A549 (cell line): ENCODE measurements around the gene TGIF2. TPM values are rescaled to one million over a fixed set of nuclear protein-coding genes. Genes with fewer than 3 reads are reported as not detected.

Source experiments
- ATAC-seq, 2 experiments: fragments of 200-7000 bp in 1 of 2; fragments of >200 bp in 1 of 2; cut with Nextera tagmentation in 1 of 2; cut with Tn5 transposase in 1 of 2; 3 replicates each; pipeline versions ENCODE4 v1.8.0 to v1.9.1; 2018 to 2020; ENCODE audit warnings: mild to moderate bottlenecking in 1 of 2, moderate library complexity in 1 of 2
- CTCF ChIA-PET: fragments of 300-600 bp; sonication (Branson Sonifier 250); formaldehyde crosslinking; extraction: SDS; loops from one replicate; lab custom pipeline; 2021; ENCODE audit warnings: antibody characterized with exemption, inconsistent platforms; lab: Yijun Ruan, JAX
- POLR2A ChIA-PET: fragments of 350-600 bp; formaldehyde crosslinking; extraction: SDS; loops from one replicate; lab custom pipeline; 2021; ENCODE audit warnings: antibody characterized with exemption, inconsistent platforms; lab: Yijun Ruan, JAX
- DNase-seq, 2 experiments: peaks; one replicate each; pipeline versions ENCODE4 v3.0.0 to v3.0.0-alpha.2; 2011 to 2016; ENCODE audit warnings: low read depth in 1 of 2, low spot score in 1 of 2
- FAIRE-seq: peaks from 2 replicates; lab custom pipeline; 2011; peaks lifted over from hg19 to GRCh38; lab: Jason Lieb, UNC
- H3K27ac ChIP-seq, 2 experiments: fragments of >200 bp; sonication (Bioruptor Twin); formaldehyde crosslinking; 3 replicates each; pipeline ENCODE4 v1.5.1; 2016 to 2017
- H3K4me1 ChIP-seq: fragments of >200 bp; sonication (Bioruptor Twin); formaldehyde crosslinking; 3 replicates; pipeline ENCODE4 v1.6.1; 2016
- H3K4me2 ChIP-seq: fragments of >200 bp; sonication (Bioruptor Twin); formaldehyde crosslinking; 3 replicates; pipeline ENCODE4 v1.6.1; 2016
- H3K4me3 ChIP-seq: fragments of >200 bp; sonication (Bioruptor Twin); formaldehyde crosslinking; 3 replicates; pipeline ENCODE4 v1.5.1; 2016
- H3K9me3 ChIP-seq: fragments of >200 bp; sonication (Bioruptor Twin); formaldehyde crosslinking; 3 replicates; pipeline ENCODE4 v1.6.1; 2016
- BCL3 ChIP-seq: fragments of >200 bp; sonication (Bioruptor Twin); formaldehyde crosslinking; IDR thresholded peaks from 3 replicates; pipeline ENCODE4 v1.6.1; 2016
- CEBPB ChIP-seq, 2 experiments: fragments of >200 bp in 1 of 2; sonication (Bioruptor Twin) in 1 of 2; formaldehyde crosslinking in 1 of 2; IDR thresholded peaks; 2 replicates each; pipeline ENCODE4 v1.6.1; 2012 to 2016
- CHD4 ChIP-seq: fragments of 200-600 bp; sonication (generic); IDR thresholded peaks from 2 replicates; pipeline ENCODE4 v1.6.1; 2016; ENCODE audit warnings: antibody characterized with exemption, mild to moderate bottlenecking, borderline replicate concordance
- CTCF ChIP-seq: fragments of >200 bp; sonication (Bioruptor Twin); formaldehyde crosslinking; IDR thresholded peaks from 3 replicates; pipeline ENCODE4 v1.5.1; 2016
- E2F6 ChIP-seq: IDR thresholded peaks from 2 replicates; pipeline ENCODE4 v1.6.1; 2012; ENCODE audit warnings: low read depth, borderline replicate concordance
- ELK1 ChIP-seq: fragments of 150-350 bp; IDR thresholded peaks from 2 replicates; pipeline ENCODE4 v1.6.1; 2014; ENCODE audit warnings: low read depth, mild to moderate bottlenecking, low read length
- EP300 ChIP-seq, 2 experiments: fragments of >200 bp; sonication (Bioruptor Twin); formaldehyde crosslinking; IDR thresholded peaks; 2 replicates in 1 of 2; 3 replicates in 1 of 2; pipeline ENCODE4 v1.6.1; 2016 to 2017
- ESRRA ChIP-seq: fragments of 150-350 bp; IDR thresholded peaks from 2 replicates; pipeline ENCODE4 v1.6.1; 2014; ENCODE audit warnings: mild to moderate bottlenecking, low read length, borderline replicate concordance
- HEYL ChIP-seq: fragments of 250-450 bp; sonication (Bioruptor Pico); IDR thresholded peaks from 2 replicates; pipeline ENCODE4 v1.8.0; 2021; ENCODE audit warnings: mild to moderate bottlenecking, moderate library complexity
- JUN ChIP-seq, 2 experiments: fragments of >200 bp; sonication (Bioruptor Twin); formaldehyde crosslinking; IDR thresholded peaks; 2 replicates in 1 of 2; 3 replicates in 1 of 2; pipeline ENCODE4 v1.6.1; 2016 to 2017
- KDM5A ChIP-seq: fragments of 200-600 bp; sonication (generic); IDR thresholded peaks from 2 replicates; pipeline ENCODE4 v1.6.1; 2016; ENCODE audit warnings: antibody characterized with exemption, mild to moderate bottlenecking
- MAFK ChIP-seq: fragments of 450-650 bp; IDR thresholded peaks from 2 replicates; pipeline ENCODE4 v1.6.1; 2014; ENCODE audit not compliant: partially characterized antibody
- MAZ ChIP-seq: fragments of 150-350 bp; IDR thresholded peaks from 2 replicates; pipeline ENCODE4 v1.6.1; 2014; ENCODE audit warnings: antibody characterized with exemption, low read depth, low read length, borderline replicate concordance
- NR3C1 ChIP-seq: fragments of >200 bp; sonication (Bioruptor Twin); formaldehyde crosslinking; IDR thresholded peaks from 3 replicates; pipeline ENCODE4 v1.6.1; 2017
- PHF8 ChIP-seq: fragments of 200-600 bp; sonication (generic); IDR thresholded peaks from 2 replicates; pipeline ENCODE4 v1.6.1; 2016; ENCODE audit warnings: low read depth, mild to moderate bottlenecking, antibody characterized with exemption, moderate library complexity, borderline replicate concordance
- RCOR1 ChIP-seq: fragments of 150-350 bp; IDR thresholded peaks from 2 replicates; pipeline ENCODE4 v1.6.1; 2014; ENCODE audit warnings: antibody characterized with exemption, low read length, low read depth
- SREBF2 ChIP-seq: fragments of 450-650 bp; IDR thresholded peaks from 2 replicates; pipeline ENCODE4 v1.6.1; 2014; ENCODE audit warnings: mild to moderate bottlenecking, moderate library complexity
- TFCP2L1 ChIP-seq: fragments of 250-450 bp; sonication (Bioruptor Pico); IDR thresholded peaks from 2 replicates; pipeline ENCODE4 v1.5.0; 2021; ENCODE audit warnings: mild to moderate bottlenecking
- ZFP36 ChIP-seq: fragments of 450-650 bp; IDR thresholded peaks from 2 replicates; pipeline ENCODE4 v1.6.1; 2014; ENCODE audit warnings: borderline replicate concordance; ENCODE audit not compliant: partially characterized antibody
- WGBS: methylation state at CpG from one replicate; pipeline ENCODE4 v1.1.6; 2017; ENCODE audit errors: missing lambda C conversion rate; 5-methylcytosine and 5-hydroxymethylcytosine counted together
- polyA plus RNA-seq, 4 experiments: library from polyadenylated mRNA; depleted of rRNA in 3 of 4; stranded (reverse); fragments of >200 nt; fragmentation: RNase III in 1 of 4; extraction: RNeasy Plus Mini Kit Qiagen cat#74134 plus additional on column Dnase treatment in 1 of 4; gene quantifications; 2 replicates in 3 of 4; 3 replicates in 1 of 4; pipeline ENCODE4 v1.2.3, GENCODE V29; 2011 to 2017
- TF ChIP-seq, protein P1 (sequence below): IDR thresholded peaks from 2 replicates; pipeline ENCODE4 v1.6.1; 2012
- TF ChIP-seq, protein P2 (sequence below): fragments of 200-600 bp; sonication (generic); IDR thresholded peaks from 2 replicates; pipeline ENCODE4 v1.6.1; 2016; ENCODE audit warnings: antibody characterized with exemption, mild to moderate bottlenecking, moderate library complexity

The TGIF2 gene
- polyA plus RNA-seq, 2 of the 4 experiments (the other 2 are of a cell fraction), result 4.1 to 5.1 TPM

- H3K9me3 ChIP-seq, result no peaks in the 10 kb centered on the region
- DNase-seq (no peak), ATAC-seq (no peak), FAIRE-seq (no peak)
- ChIA-PET POLR2A (no interaction called here), CTCF (interaction anchor here (1.0 to 1.6 kb wide), 3 partner anchors 9 to 52 kb away, joined by 3 to 4 read pairs (median 3); no protein-coding TSS in a partner anchor)
- no peak overlapping the region for H3K27ac ChIP-seq
- 94% methylated on average over 10 of the region's 10 CpGs for WGBS
- no peak for TF ChIP-seq E2F6
- no peak for TF ChIP-seq PHF8
- no peak for TF ChIP-seq CTCF
- no peak for TF ChIP-seq HEYL (CRISPR knock-in tag)
- no peak for TF ChIP-seq MAZ
- TF ChIP-seq RCOR1, result no peak
- TF ChIP-seq ESRRA, result no peak
- TF ChIP-seq BCL3, result no peak
- no peak for TF ChIP-seq ELK1
- no peak for TF ChIP-seq ZFP36
- no peak for TF ChIP-seq CEBPB (IDR thresholded peaks at IDR 0.05)
- no peak for TF ChIP-seq SREBF2
- TF ChIP-seq MAFK, result no peak
- TF ChIP-seq KDM5A, result no peak
- peaks cover 5% of the 10 kb centered on the region; the same call in 1 of the 3 replicates for H3K4me1 ChIP-seq
- H3K4me3 ChIP-seq, result no peak overlapping the region
- no peak overlapping the region for H3K4me2 ChIP-seq
These were observed 30.7 kb upstream of the TGIF2 start for GRCh38 chr20:36542516-36543183.

GRCh38 chr20:36543184-36544133, 29.9 kb upstream of the TGIF2 start:
- ChIA-PET POLR2A (no interaction called here), CTCF (interaction anchor here (0.6 to 1.6 kb wide), 4 partner anchors 9 to 751 kb away, joined by 3 to 4 read pairs (median 4); no protein-coding TSS in a partner anchor)
- H3K27ac ChIP-seq, result no peak overlapping the region
- H3K4me1 ChIP-seq, result peaks cover 5% of the 10 kb centered on the region; the same call in 1 of the 3 replicates
- H3K9me3 ChIP-seq, result no peaks in the 10 kb centered on the region
- H3K4me3 ChIP-seq, result no peak overlapping the region
- no peak for ATAC-seq
- no peak for DNase-seq
- H3K4me2 ChIP-seq, result no peak overlapping the region
- FAIRE-seq, result no peak
- 89% methylated on average over 14 of the region's 14 CpGs for WGBS
- TF ChIP-seq RCOR1, result no peak
- TF ChIP-seq, protein P1, sequence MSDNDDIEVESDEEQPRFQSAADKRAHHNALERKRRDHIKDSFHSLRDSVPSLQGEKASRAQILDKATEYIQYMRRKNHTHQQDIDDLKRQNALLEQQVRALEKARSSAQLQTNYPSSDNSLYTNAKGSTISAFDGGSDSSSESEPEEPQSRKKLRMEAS, result no peak
- TF ChIP-seq CHD4, result no peak
- TF ChIP-seq BCL3, result no peak
- TF ChIP-seq TFCP2L1 (CRISPR knock-in tag), result no peak
- TF ChIP-seq NR3C1, result no peak
- TF ChIP-seq, protein P2, sequence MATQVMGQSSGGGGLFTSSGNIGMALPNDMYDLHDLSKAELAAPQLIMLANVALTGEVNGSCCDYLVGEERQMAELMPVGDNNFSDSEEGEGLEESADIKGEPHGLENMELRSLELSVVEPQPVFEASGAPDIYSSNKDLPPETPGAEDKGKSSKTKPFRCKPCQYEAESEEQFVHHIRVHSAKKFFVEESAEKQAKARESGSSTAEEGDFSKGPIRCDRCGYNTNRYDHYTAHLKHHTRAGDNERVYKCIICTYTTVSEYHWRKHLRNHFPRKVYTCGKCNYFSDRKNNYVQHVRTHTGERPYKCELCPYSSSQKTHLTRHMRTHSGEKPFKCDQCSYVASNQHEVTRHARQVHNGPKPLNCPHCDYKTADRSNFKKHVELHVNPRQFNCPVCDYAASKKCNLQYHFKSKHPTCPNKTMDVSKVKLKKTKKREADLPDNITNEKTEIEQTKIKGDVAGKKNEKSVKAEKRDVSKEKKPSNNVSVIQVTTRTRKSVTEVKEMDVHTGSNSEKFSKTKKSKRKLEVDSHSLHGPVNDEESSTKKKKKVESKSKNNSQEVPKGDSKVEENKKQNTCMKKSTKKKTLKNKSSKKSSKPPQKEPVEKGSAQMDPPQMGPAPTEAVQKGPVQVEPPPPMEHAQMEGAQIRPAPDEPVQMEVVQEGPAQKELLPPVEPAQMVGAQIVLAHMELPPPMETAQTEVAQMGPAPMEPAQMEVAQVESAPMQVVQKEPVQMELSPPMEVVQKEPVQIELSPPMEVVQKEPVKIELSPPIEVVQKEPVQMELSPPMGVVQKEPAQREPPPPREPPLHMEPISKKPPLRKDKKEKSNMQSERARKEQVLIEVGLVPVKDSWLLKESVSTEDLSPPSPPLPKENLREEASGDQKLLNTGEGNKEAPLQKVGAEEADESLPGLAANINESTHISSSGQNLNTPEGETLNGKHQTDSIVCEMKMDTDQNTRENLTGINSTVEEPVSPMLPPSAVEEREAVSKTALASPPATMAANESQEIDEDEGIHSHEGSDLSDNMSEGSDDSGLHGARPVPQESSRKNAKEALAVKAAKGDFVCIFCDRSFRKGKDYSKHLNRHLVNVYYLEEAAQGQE, result no peak
- no peak for TF ChIP-seq ELK1
- TF ChIP-seq JUN (IDR thresholded peaks at IDR 0.05), result no peak
- TF ChIP-seq EP300 (IDR thresholded peaks at IDR 0.05), result no peak
